GM12878 (cell line): ENCODE results near the gene TAS1R2. TPM values are rescaled to one million over a fixed set of nuclear protein-coding genes. Genes with fewer than 3 reads are reported as not detected.

Source experiments
- ATF3 ChIP-seq: IDR thresholded peaks from 2 replicates; pipeline ENCODE4 v1.6.1; 2011; ENCODE audit warnings: low read depth, mild to moderate bottlenecking, low read length, moderate library complexity, borderline replicate concordance; ENCODE audit errors: extremely low read depth
- CBFB ChIP-seq: IDR thresholded peaks from 2 replicates; pipeline ENCODE4 v1.6.1; 2016; ENCODE audit warnings: antibody characterized with exemption, low read depth
- CBX3 ChIP-seq: fragments of 200-600 bp; sonication (generic); IDR thresholded peaks from 2 replicates; pipeline ENCODE4 v1.6.1; 2016; ENCODE audit warnings: low read depth, borderline replicate concordance
- CHD4 ChIP-seq: fragments of 200-600 bp; sonication (generic); IDR thresholded peaks from 2 replicates; pipeline ENCODE4 v1.6.1; 2016; ENCODE audit warnings: mild to moderate bottlenecking
- E2F4 ChIP-seq: IDR thresholded peaks from 2 replicates; pipeline ENCODE4 v1.6.1; 2012; ENCODE audit warnings: low read depth, low read length, improper control_type of control experiment
- FOS ChIP-seq: IDR thresholded peaks from 3 replicates; pipeline ENCODE4 v1.6.1; 2011; ENCODE audit warnings: borderline replicate concordance; ENCODE audit not compliant: insufficient read length; ENCODE audit errors: extremely low read depth
- FOXM1 ChIP-seq: IDR thresholded peaks from 2 replicates; pipeline ENCODE4 v1.6.1; 2012; ENCODE audit warnings: low read depth, mild to moderate bottlenecking, inconsistent platforms, low read length, moderate library complexity
- GATAD2B ChIP-seq: fragments of 450-650 bp; conservative IDR thresholded peaks from 2 replicates; pipeline ENCODE4 v1.6.1; 2017; ENCODE audit warnings: low read depth, mild to moderate bottlenecking, moderate library complexity
- JUND ChIP-seq: IDR thresholded peaks from 2 replicates; pipeline ENCODE4 v1.6.1; 2012; ENCODE audit warnings: low read depth, mild to moderate bottlenecking, low read length, improper control_type of control experiment, moderate library complexity
- KLF5 ChIP-seq: fragments of 450-650 bp; IDR thresholded peaks from 2 replicates; pipeline ENCODE4 v1.6.1; 2014; ENCODE audit warnings: mild to moderate bottlenecking; ENCODE audit not compliant: partially characterized antibody
- MAX ChIP-seq: IDR thresholded peaks from 2 replicates; pipeline ENCODE4 v1.6.1; 2012; ENCODE audit warnings: low read depth, low read length, improper control_type of control experiment
- MTA2 ChIP-seq: fragments of 450-650 bp; IDR thresholded peaks from 2 replicates; pipeline ENCODE4 v1.6.1; 2016; ENCODE audit warnings: low read depth, mild to moderate bottlenecking, moderate library complexity
- MXI1 ChIP-seq: fragments of 150-350 bp; IDR thresholded peaks from 2 replicates; pipeline ENCODE4 v1.6.1; 2011; ENCODE audit warnings: low read depth, mild to moderate bottlenecking, inconsistent platforms, low read length, improper control_type of control experiment
- NFIC ChIP-seq: IDR thresholded peaks from 2 replicates; pipeline ENCODE4 v1.6.1; 2012; ENCODE audit warnings: low read depth, mild to moderate bottlenecking, inconsistent platforms, low read length, moderate library complexity
- RB1 ChIP-seq: fragments of 450-650 bp; formaldehyde crosslinking; IDR thresholded peaks from 2 replicates; pipeline ENCODE4 v1.6.1; 2017; ENCODE audit warnings: mild to moderate bottlenecking, borderline replicate concordance
- RCOR1 ChIP-seq: conservative IDR thresholded peaks from 2 replicates; pipeline ENCODE4 v1.6.1; 2012; ENCODE audit warnings: low read depth, low read length, improper control_type of control experiment
- SMARCA5 ChIP-seq: fragments of 450-650 bp; IDR thresholded peaks from 2 replicates; pipeline ENCODE4 v1.6.1; 2017; ENCODE audit warnings: mild to moderate bottlenecking
- SREBF2 ChIP-seq: IDR thresholded peaks from 2 replicates; pipeline ENCODE4 v1.6.1; 2012; ENCODE audit warnings: mild to moderate bottlenecking, low read length
- STAT1 ChIP-seq: fragments of 450-650 bp; conservative IDR thresholded peaks from 2 replicates; pipeline ENCODE4 v1.6.1; 2014; ENCODE audit warnings: antibody characterized with exemption, mild to moderate bottlenecking
- TAF1 ChIP-seq: IDR thresholded peaks from 2 replicates; pipeline ENCODE4 v1.6.1; 2011; ENCODE audit warnings: mild to moderate bottlenecking, low read depth, low read length, borderline replicate concordance
- TBL1XR1 ChIP-seq: IDR thresholded peaks from 2 replicates; pipeline ENCODE4 v1.6.1; 2012; ENCODE audit warnings: low read depth, low read length, improper control_type of control experiment
- USF2 ChIP-seq: IDR thresholded peaks from 2 replicates; pipeline ENCODE4 v1.6.1; 2011; ENCODE audit warnings: low read depth, low read length, improper control_type of control experiment, borderline replicate concordance
- YBX1 ChIP-seq: fragments of 450-650 bp; IDR thresholded peaks from 2 replicates; pipeline ENCODE4 v1.6.1; 2016; ENCODE audit warnings: antibody characterized with exemption
- ZBTB4 ChIP-seq: fragments of 450-650 bp; formaldehyde crosslinking; IDR thresholded peaks from 2 replicates; pipeline ENCODE4 v1.4.0; 2022; ENCODE audit warnings: mild to moderate bottlenecking, moderate library complexity
- ZNF207 ChIP-seq: fragments of 450-650 bp; IDR thresholded peaks from 2 replicates; pipeline ENCODE4 v1.6.1; 2014; ENCODE audit warnings: antibody characterized with exemption, mild to moderate bottlenecking, borderline replicate concordance
- ZSCAN29 ChIP-seq: fragments of 450-650 bp; IDR thresholded peaks from 2 replicates; pipeline ENCODE4 v1.6.1; 2017; ENCODE audit warnings: mild to moderate bottlenecking, moderate library complexity
- polyA plus RNA-seq, 11 experiments: library from polyadenylated mRNA; depleted of rRNA in 4 of 11; unstranded in 6 of 11; stranded (reverse) in 5 of 11; fragments of >200 nt; fragmentation: Nextera tagmentation in 4 of 11; fragmentation: Illumina TruSeq in 1 of 11; extraction: Ambion mirVana in 4 of 11; extraction: Trizol in 1 of 11; gene quantifications; 1 replicate in 1 of 11; 2 replicates in 10 of 11; pipeline versions ENCODE4 v1.2.1 to v1.2.3, GENCODE V29; 2011 to 2016; ENCODE audit warnings: inconsistent platforms in 2 of 11, missing spikeins in 2 of 11, low read depth in 1 of 11
- total RNA-seq, 4 experiments: library from RNA; depleted of rRNA in 3 of 4; stranded (reverse); fragments of >200 nt in 3 of 4; fragmentation: Illumina TruSeq in 1 of 4; extraction: Trizol in 1 of 4; gene quantifications; 2 replicates each; pipeline versions ENCODE4 v1.2.1 to v1.2.3, GENCODE V29; 2013 to 2021

The TAS1R2 gene
- total and polyA plus RNA-seq, 10 of the 15 experiments (the other 5 are each of a cell fraction or from before 2014, with no cell fraction given) = not detected

DNA sequence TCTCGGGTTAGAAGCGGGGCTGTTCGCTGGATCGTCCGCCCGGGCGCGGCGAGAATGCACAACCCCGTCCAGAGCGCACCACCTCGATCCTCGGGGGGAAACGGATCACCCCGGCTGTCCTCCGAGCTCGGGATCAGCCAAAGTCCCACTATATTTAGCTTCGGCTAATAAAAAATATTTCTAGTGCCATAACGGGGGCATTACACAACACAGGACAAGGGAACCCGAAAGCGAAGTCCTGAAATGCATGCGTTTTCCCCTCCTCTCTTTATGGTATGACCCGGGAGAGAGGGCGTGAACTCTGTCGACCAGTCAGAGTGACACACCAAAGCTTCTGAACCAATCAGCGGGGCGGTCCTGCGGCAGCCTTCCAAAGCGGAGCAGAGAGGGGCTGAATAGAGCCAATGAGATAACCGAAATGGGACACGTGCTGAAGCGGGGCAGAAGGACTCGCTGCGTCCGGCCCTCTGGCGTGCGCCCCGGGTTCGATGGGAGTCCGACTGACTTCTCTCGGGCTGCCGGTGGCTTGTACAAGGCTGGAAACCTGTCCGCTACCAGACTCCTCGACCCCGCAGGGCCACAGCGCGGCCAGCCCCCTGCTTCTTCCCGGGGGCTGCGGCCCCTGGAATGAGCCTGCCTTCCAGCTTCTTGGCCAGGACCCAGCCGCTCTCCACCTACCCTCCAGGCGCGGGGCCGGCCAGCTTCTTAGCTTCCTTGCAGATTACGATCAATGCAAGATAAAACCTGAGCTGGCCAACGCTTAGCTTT, 43.2 kb upstream of the TAS1R2 start, which contains the start of gene ALDH4A1 (continued):
- TF ChIP-seq FOS (peak; percentile 52), CHD4 (no peak), USF2 (peak; percentile 96), NFIC (no peak), KLF5 (peak; percentile 99), MAX (peak; percentile 87), MXI1 (peak; percentile 73; the same call in 1 of the 2 replicates), ZBTB4 (CRISPR knock-in tag) (no peak), FOXM1 (no peak), E2F4 (no peak), TAF1 (peak; percentile 74; the same call in 1 of the 2 replicates), RCOR1 (0 out of 2 replicates have a peak, but pooled peaks have one; percentile 46), GATAD2B (0 out of 2 replicates have a peak, but pooled peaks have one; percentile 14), JUND (peak; percentile 99), CBFB (0 out of 2 replicates have a peak, but pooled peaks have one; percentile 35), SREBF2 (no peak), STAT1 (peak; percentile 76; the same call in 1 of the 2 replicates), ATF3 (peak; percentile 76; the same call in 1 of the 2 replicates), MTA2 (peak; percentile 32; the same call in 1 of the 2 replicates), YBX1 (no peak), TBL1XR1 (no peak), RB1 (peak; percentile 85; the same call in 1 of the 2 replicates), CBX3 (no peak), SMARCA5 (peak; percentile 19; the same call in 1 of the 2 replicates), ZSCAN29 (no peak), ZNF207 (peak; percentile 83; the same call in 1 of the 2 replicates)
